CD4-positive, alpha-beta T cell treated with Interleukin-15 for 4 hours (primary cell): ENCODE results near the gene FGF19.
"Not testable (repeated sequence)": the region's sequence is repeated elsewhere in the genome, so short reads cannot be mapped to it uniquely, and the experiment has no call there.

ENCODE experiments used
- DNase-seq: peaks from one replicate; pipeline ENCODE4 v3.0.0-alpha.2; 2020; ENCODE audit warnings: low spot score

Gene FGF19

DNA sequence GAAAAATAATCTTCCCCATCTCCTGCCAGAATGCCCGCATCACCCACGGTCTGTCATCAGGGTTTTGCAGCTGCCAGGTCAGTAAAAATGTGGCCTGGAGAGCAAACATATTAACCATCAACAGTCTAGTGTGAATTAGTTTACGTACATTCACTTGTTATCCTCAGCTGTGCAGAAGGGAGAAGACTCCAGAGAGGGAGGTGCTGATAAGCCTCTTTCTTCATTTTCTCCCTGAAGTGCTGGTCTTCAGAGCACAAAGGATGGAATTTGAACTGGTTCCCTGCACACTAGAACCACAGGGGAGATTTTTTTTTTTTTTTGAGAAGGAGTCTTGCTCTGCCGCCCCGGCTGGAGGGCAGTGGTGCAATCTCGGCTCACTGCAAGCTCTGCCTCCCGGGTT, 8.2 kb downstream of the FGF19 start:
- DNase-seq = no peak

DNA sequence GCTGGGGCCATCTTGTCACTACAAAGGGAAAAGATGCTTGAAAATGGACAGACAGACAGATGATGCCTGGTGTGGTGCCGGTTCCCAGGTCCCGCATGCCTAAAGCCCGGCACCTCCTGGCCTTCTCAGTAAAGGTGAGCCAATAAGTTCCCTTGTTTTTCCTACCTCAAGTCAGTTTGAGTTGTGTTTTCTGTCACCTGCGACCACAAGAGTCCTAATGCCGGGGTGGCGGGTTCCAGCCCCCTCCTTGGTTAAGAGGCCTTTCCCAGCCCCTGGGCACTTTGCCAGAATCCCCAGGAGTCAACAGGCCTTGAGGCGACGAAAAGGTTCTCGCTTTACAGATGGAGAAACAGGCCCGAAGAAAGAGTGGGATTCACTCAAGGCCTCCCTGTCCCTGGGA, 9.0 kb downstream of the FGF19 start:
- no peak for DNase-seq

DNA sequence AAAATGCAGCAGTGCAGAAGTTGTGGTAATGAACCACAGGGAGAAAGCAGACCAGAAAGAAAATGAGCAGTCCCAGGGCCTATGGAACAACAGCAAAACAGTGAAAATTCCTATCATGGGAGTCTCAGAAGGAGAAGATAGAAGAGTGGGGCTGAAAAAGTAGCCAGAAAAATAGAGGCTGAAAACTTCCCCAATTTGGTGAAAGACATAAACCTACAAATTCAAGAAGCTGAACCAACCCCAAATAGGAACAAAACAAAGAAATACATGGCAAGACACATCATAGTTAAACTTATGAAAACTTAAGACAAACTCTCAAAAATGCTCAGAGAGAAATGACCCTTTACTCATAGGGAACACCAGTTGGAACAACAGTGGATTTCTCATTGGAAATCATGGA, 11.4 kb downstream of the FGF19 start:
- no peak for DNase-seq

DNA sequence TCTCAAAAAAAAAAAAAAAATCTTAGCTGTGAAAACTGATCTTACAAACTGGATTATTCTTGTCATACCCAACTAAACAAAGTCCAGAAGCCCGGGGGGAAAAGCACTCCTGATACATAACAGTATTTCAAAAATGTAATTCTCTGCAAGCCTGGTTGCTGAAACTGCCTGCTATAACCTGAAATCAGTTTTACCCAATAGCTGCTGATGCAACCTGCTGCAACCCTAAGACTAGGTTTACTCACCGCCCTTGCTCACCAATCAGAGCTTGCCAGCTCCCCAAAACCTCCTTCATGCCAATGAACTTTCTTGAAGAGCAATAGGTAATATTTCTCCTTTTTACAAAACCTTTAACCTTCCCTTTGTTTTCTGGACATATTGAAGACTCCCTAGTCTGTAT, 12.4 kb downstream of the FGF19 start:
- DNase-seq = no peak

DNA sequence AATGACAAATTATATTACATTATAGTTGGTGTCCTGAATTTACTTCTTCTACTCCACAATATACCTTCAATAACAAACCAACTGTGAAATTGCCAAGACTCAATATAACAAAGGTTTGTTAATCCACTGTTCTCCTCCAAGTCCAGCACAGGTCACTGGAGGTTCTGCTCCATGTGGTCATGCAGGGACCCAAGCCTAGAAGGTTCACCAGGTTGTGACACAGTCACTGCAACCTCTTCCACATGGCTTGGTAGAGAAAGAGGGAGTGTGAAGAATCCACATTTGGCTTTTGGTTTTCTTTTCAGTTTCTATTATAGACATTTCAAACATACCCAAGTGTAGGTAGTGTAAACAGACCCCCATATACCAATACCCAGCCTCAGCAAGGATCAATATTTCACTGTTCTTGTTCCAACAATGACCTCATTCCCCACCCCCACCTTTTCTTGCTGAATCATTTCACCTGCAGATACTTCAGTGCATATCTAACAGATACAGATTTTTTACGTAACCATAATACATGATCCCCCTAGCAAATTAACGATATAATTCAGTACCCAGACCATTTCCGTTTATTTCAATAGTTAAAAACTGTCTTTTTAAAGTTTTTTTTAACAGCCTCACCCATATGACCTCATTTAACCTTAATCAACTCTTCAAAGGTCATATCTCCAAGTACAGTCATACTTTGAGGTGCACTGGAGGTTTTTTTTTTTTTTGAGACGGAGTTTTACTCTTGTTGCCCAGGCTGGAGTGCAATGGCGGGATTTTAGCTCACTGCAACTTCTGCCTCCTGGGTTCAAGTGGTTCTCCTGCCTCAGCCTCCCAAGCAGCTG, 14.1 kb downstream of the FGF19 start:
- no peak for DNase-seq

DNA sequence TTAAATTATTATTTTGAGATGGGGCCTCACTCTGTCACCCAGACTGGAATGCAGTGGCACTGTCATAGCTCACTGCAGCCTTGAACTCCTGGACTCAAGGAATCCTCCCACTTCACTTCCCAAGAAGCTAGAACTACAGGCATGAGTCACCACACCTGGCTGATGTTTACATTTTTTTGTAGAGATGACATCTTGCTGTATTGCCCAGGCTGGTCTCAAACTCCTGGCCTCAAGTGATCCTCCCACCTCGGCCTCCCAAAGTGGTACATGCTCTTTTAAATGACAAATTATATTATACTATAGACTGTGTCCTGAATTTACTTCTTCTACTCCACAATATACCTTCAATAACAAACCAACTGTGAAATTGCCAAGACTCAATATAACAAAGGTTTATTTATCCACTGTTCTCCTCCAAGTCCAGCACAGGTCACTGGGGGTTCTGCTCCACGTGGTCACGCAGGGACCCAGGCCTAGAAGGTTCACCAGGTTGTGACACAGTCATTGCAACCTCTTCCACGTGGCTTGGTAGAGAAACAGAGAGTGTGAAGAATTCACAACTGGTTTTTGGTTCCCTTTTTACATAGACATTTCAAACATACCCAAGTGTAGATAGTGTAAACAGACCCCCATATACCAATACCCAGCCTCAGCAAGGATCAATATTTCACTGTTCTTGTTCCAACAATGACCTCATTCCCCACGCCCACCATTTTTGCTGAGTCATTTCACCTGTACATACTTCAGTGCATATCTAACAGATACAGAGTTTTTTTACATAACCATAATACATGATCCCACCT, 15.7 kb downstream of the FGF19 start:
- DNase-seq = not testable (repeated sequence)

DNA sequence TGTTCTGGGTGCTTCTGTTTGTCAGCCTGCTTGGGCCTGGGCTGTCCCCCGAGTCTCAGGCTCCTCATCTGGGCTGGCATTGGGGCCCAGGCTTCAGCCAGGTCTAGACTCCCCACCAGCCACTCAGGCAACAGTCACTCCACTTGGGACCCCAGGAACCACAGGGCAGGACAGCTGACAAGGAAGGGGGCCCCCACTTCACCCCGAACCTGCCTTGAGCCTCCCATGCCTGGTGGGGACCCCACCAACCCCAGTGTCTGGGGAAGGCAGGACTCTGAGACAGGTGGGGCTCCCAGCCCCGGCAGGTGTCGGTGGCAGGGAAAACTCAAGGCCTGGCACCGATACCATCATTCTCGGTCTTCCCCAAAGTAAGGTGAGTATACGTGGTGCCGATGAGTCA, 17.0 kb downstream of the FGF19 start:
- DNase-seq = no peak

DNA sequence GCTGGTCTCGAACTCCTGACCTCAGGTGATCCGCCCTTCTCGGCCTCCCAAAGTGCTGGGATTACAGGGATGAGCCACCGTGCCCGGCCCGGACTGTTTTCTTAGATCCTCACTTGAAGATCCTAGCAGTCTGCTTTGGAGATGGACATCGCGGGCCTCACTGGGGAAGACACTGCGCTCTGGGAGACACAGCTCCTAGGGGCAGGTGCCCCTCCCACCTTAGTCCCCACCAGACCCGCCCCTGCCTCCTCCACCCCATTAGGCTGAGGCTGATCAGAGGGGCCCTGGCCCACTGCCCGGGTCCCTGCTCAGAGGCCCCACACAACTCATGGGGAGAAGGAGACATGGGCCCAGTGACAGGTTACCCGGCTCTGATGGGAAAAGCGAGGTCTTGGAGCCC, 17.4 kb downstream of the FGF19 start:
- no peak for DNase-seq

DNA sequence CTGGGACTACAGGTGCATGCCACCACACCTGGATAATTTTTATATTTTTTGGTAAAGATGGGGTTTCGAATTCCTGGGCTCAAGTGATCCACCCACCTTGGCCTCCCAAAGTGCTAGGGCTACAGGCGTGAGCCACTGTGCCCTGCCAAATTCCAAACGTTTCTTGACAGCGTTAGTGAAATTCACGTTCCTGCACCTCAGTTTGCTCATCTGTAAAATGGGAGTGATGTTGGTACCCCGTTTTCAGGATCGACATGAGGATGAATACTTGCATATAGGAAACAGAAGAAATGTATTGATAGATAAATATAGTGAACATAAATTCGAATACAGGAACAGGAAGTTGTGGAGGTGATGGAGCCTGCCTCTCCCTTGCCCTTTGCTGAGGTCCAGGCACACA, 18.5 kb downstream of the FGF19 start:
- no peak for DNase-seq

DNA sequence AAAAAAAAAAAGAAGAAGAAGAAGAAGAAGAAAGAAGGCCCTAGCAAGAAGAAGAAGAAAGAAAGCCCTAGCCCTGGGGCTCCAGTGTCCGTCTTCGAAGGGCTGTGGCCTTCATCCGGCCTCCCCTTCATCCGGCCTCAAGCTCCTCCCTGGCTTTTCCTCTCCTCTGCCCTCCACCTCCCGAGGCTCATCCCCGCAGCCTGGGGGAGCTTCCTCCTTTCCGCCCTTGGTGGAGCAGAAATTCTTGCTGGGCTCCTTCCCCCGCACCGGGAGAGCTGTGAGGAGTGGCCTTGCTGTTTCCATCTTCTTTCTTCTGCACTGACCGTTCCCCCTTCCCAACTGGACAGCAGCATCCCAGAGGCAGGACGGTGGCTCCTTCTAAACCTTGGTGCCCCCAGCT, 19.2 kb downstream of the FGF19 start:
- DNase-seq = no peak

DNA sequence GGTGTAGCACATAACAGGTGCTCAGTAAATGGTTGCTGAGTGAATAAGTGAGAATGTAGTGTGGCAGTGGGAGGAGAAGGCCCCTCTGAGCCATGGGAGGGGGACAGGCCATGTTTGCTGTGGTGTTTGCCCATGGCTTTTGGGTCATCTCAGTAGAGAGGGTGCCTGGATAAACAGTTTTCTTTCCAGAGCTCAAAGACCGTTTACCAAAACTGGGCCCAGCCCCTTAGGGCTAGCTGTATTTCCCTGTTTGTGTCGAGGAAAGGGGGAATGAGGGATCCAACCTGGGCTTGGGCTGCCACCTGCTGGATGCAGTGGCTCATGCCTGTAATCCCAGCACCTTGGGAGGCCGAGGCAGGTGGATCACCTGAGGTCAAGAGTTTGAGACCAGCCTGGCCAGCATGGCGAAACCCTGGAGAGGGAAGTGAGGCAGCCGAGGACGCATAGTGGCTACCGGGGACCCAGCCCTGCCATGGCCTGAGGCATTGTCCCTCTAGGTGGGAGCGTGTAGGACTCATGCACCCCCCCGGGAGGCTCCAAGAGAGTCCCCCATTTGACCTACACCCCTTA, 20.0 kb downstream of the FGF19 start:
- DNase-seq = no peak

DNA sequence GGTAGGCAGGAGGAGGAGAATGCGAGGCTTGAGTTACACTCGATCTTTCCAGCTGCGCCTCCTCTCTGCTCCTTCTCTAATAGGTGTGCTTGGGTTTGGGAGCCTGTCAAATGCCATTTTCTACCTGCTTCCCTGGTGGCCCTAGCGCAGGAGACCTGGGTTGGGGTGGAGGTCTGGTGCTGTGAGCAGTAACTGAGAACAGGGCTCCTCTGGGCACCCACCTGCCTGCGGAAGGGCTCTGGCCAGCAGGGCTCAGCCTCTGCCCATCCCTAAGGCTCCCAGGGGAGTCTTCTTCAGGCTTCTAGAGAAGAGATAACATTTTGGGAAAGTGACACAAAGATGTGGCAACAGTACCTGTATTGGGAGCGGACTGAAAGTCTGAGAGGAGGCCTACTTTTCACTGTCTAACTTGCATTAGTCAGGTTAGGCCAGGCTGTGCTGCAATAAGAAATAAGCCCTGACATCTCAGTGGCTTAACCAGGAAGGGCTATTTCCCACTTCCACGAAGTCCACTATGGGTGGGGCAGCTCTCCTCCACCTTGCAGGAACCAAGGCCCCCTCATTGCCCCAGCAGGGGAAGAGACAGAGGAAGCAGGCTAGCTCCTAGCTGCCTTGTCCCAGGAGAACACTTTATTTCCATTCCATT, 21.0 kb downstream of the FGF19 start:
- no peak for DNase-seq

DNA sequence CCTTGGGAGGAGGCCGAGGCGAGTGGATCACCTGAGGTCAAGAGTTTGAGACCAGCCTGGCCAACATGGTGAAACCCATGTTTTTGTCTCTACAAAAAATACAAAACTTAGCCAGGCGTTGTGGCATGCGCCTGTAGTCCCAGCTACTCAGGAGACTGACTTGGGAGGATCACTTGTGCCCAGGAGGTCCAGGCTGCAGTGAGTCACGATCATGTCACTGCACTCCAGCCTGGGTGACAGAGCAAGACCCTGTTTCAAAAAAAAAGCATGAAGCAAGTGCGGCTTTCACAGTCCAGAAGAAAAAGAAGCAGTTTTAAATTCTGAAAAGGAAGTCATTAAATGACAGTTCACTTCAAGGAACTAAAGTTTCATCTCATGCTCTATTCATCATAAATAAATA, 21.6 kb downstream of the FGF19 start:
- DNase-seq = no peak

DNA sequence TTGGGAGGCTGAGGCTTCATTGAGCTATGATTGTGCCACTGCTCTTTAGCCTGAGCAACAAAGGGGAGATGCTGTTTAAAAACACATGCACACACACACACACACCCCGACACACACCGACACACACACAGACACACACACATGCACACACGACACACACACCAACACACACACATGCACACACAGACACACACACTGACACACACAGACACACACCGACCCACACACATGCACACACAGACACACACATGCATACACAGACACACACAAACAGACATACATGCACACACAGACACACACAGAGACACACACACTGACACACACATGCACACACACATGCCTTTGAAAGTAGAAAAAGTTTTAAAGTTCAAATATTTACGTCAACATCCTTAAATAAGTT, 23.1 kb downstream of the FGF19 start:
- DNase-seq = no peak

DNA sequence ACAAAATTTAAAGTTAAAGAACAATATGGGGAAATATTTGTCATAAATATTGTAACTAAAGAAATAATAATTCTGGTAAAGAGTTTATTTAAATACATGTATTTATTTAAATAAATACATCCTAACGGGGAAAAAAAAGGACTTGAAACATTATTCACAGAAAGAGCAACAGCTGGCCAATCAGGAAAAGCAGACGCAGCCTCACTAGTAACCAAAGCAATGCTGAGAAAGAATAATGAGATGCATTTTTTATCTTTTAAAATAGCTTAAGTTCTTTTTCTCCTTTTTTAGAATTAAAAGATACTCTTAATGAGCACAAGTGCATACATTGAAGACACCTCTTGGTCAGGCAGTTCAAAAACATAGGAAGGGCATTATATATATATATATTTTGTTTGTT, 26.1 kb downstream of the FGF19 start:
- DNase-seq = no peak

DNA sequence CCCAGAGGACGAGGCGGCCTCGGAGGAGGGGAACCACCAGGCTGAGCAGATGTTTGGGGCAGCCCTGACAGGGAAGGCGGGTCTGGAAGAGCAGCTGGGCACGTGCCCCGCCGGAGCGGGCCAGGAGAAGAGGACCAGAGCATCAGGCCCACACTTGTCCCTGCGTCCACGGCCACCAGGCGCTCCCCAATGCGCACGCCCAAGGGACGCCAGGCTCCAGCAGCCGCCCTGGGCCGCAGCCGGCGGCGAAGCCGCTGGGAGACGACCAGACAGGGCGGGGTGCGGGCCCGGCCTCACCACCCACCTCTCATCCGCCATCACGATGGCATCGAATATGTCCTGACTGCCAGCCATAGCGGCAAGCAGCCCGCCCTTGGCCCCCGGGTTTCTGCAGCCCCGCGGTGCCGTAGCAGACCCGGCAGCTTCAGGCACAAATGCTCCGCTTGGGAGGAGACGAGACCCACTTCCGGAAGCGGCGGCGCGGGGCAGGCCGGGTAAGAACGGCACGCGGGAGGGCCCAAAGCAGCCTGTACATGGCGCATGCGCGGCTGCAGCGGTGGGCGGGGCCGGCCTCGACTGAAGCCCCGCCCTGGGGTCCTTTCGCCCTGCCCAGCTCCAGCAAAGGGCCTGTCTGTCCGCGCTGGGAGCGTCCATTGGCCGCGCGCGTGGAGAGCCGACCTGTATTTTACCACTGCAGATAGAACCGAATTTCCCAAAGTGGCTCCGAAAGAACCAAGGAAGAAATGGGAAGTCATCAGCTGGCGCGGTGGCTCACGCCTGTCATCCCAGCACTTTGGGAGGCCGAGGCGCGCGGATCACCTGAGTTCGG, 28.7 kb downstream of the FGF19 start, which contains the start of gene LTO1:
TSS of gene LTO1 (minus strand) at position 468 of the 829 bp plus-strand sequence. CDS start at position 354, 114 bp downstream.
- DNase-seq = peak; percentile 93

DNA sequence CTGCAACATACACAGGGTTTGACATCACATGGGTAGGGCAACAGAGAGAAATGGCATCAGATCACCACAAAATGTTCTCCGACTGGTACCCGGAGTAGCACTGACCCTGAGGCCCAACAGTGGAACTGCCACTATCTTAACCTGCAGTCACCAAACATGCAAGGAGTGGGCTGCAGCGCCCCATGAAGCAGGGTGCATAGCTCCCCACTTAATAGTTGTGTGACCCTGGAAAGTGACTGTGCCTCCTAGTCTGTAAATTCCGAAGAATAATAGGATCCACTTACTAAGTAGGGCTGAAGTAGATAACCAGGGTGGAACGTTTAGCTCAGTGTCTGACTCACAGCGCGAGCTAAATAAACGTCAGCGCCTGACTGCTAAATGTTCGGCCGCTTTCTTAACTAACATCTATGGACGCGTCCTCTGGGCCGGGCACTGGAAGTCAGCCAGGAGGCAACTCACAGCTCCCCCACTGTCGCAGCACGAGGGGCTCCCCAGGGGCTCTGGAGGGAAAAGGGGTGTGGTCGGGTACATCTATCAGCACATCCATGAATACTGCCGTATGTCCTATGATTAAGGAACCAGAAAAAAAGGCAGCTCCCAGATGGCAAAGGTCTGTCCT, 29.4 kb downstream of the FGF19 start:
- DNase-seq = no peak

DNA sequence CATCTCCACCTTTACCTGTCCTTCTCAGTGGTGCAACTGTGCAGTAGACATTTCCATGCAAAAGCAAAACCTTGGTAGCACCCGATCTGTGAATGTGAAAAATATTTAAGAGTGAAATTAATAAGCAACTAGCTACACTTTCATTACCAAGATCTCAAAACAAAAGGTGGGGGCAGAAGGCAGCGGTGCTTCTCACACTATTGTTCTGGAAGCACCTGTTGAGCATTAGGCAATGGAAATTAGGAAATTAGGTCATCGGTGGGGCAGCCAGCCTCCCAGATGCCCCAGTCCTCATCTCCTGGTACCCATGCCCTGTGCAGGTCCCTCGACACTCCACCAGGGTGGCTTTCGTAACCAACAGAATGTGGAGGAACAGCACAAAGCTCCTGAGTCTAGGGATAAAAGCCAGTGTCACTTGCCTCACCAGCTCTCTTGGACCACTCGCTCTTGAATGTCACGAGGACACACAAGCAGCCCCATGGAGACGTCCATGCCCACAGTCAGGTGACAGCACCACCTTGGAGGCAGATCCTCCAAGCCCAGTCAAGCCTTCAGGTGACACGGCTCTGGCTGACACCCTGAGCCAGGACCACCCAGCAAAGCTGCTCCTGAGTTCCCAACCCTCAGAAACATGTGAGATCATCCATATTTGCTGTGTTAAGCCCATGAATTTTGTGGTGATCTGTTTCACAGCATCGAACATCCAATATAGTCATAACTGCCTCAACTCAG, 31.9 kb downstream of the FGF19 start:
- DNase-seq = no peak

DNA sequence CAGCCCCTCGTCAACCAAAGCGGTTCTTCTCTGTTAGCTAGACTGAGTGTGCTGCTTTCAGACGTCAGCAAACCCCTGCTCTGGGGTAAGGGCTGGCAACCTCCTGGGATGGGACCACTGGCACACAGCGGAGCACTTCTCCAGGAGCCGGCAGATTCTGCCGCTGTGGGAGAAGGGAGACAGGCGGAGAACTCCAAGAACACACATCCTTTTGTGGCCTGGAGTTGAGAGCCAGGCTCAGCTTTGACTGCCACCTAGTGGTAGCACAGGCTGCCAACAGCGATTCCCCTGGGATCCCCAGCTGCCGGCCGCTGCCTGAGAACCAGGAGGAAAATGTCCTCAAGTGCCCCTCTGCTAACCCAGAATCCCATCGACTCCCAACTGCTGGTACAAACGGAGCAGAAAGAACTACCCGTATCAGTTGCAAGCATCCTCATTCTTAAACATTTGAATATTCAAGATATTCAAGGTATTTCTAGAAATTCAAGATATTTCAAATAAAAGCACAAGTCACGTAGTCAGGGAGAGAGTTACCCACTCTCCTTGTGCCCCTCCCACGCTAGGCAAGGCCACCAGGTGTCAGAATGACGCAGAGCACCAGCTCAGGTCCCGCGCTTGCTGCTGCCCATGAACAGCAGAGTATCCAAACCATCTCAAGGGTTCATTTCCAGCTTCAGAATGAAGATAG, 33.5 kb downstream of the FGF19 start:
- peak; percentile 56 for DNase-seq

DNA sequence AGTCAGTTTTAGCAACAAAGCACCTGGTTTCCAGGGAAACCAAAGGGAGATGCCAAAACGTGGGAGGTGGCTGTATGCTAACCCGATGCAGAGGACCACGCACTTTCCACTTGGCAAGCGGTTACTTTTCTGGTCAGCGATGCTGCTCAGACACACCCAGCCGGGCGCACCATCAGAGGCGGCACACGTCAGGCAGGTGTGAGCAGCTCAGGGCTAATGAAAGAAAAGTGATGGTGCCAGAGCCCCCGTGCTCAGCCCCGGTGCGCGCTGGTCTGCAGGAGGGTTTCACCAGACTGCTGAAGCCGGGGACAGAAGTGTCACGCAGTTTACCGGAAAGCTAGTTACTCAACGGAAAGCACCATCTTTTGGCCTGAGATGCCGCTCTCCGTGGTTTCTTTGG, 34.3 kb downstream of the FGF19 start:
- no peak for DNase-seq
